Measurements from ENCODE around the gene NLE1.
A peak's percentile ranks its signal among the peaks of the same experiment; 100 is the strongest.
"Not testable (repeated sequence)": the region's sequence is repeated elsewhere in the genome, so short reads cannot be mapped to it uniquely, and the experiment has no call there.

Gene NLE1

GRCh38 chr17:35094902-35095301 is 47.2 kb downstream of the NLE1 start:
- DNase-seq (ENCODE audit: low read depth) = peak; percentile 67
- H3K4me3 ChIP-seq (ENCODE audit: low read depth, low read length) = no peak overlapping the region
- TF ChIP-seq POLR2A (IDR thresholded peaks at IDR 0.05; ENCODE audit: extremely low read depth, insufficient read length) (no peak), MYC (IDR thresholded peaks at IDR 0.05; ENCODE audit: low read depth, low read length) (no peak)

- not testable (repeated sequence) for H3K4me3 ChIP-seq (ENCODE audit: low read depth, low read length); DNase-seq (ENCODE audit: low read depth)
Measured at GRCh38 chr17:35090707-35091106, 51.4 kb downstream of the NLE1 start.

- TF ChIP-seq POLR2A (IDR thresholded peaks at IDR 0.05; ENCODE audit: extremely low read depth, insufficient read length) (no peak), CTCF (IDR thresholded peaks at IDR 0.05; ENCODE audit: low read depth, low read length) (no peak), MAX (IDR thresholded peaks at IDR 0.05; ENCODE audit: low read depth, low read length) (no peak), MYC (IDR thresholded peaks at IDR 0.05; ENCODE audit: low read depth, low read length) (no peak)
- DNase-seq (ENCODE audit: low read depth) = peak; percentile 71
- H3K4me3 ChIP-seq (ENCODE audit: low read depth, low read length) = peak overlapping the region; percentile 58
Measured at GRCh38 chr17:35089586-35090296, 52.4 kb downstream of the NLE1 start.

- peak; percentile 90 for DNase-seq (ENCODE audit: low read depth)
- H3K4me3 ChIP-seq (ENCODE audit: low read depth, low read length) = peak overlapping the region; percentile 90
- TF ChIP-seq POLR2A (IDR thresholded peaks at IDR 0.05; ENCODE audit: extremely low read depth, insufficient read length) (peak; percentile 16), MAX (IDR thresholded peaks at IDR 0.05; ENCODE audit: low read depth, low read length) (no peak; the same call in 1 of the 2 replicates), MYC (IDR thresholded peaks at IDR 0.05; ENCODE audit: low read depth, low read length) (peak; percentile 45; the same call in 1 of the 2 replicates), CTCF (IDR thresholded peaks at IDR 0.05; ENCODE audit: low read depth, low read length) (peak; percentile 58)
Measured at GRCh38 chr17:35088881-35089585, 53.1 kb downstream of the NLE1 start.

- H3K4me3 ChIP-seq (ENCODE audit: low read depth, low read length) = peak overlapping the region; percentile 90
- DNase-seq (ENCODE audit: low read depth) = peak; percentile 77
- TF ChIP-seq MYC (IDR thresholded peaks at IDR 0.05; ENCODE audit: low read depth, low read length) (no peak; the same call in 1 of the 2 replicates), CTCF (IDR thresholded peaks at IDR 0.05; ENCODE audit: low read depth, low read length) (no peak), POLR2A (IDR thresholded peaks at IDR 0.05; ENCODE audit: extremely low read depth, insufficient read length) (no peak), MAX (IDR thresholded peaks at IDR 0.05; ENCODE audit: low read depth, low read length) (no peak)
Measured at GRCh38 chr17:35088356-35088880, 53.7 kb downstream of the NLE1 start.

- 0 out of 2 replicates have a peak, but pooled peaks have one; percentile 19 for TF ChIP-seq MAX (IDR thresholded peaks at IDR 0.05; ENCODE audit: low read depth, low read length)
- no peak for TF ChIP-seq CTCF (IDR thresholded peaks at IDR 0.05; ENCODE audit: low read depth, low read length)
- no peak for TF ChIP-seq MYC (IDR thresholded peaks at IDR 0.05; ENCODE audit: low read depth, low read length)
- no peak for TF ChIP-seq POLR2A (IDR thresholded peaks at IDR 0.05; ENCODE audit: extremely low read depth, insufficient read length)
- peak; percentile 76 for DNase-seq (ENCODE audit: low read depth)
- H3K4me3 ChIP-seq (ENCODE audit: low read depth, low read length) = peak overlapping the region; percentile 90
Measured at GRCh38 chr17:35087731-35088355, 54.3 kb downstream of the NLE1 start.

Data from NB4 (cell line).